ENCODE measurements around the gene GYS2. TPM values are rescaled to one million over a fixed set of nuclear protein-coding genes. Genes with fewer than 3 reads are reported as not detected.

The GYS2 gene
- total RNA-seq, result not detected in 2 replicates

GRCh38 chr12:21604245-21605101, at the start of gene GYS2:
Gene GYS2, minus strand, starts transcription at chr12:21604847. Its CDS starts 255 bp downstream, at chr12:21604592.

GRCh38 chr12:21526053-21526452, 78.6 kb downstream of the GYS2 start, which contains the start of gene SPX:
Gene SPX, plus strand, starts transcription at chr12:21526296. Its CDS starts 177 bp downstream, at chr12:21526473.

GRCh38 chr12:21501258-21502163, 103.1 kb downstream of the GYS2 start, which contains the start of the genes GOLT1B and RECQL:
Gene GOLT1B, plus strand, starts transcription at chr12:21501789. Its CDS starts 135 bp downstream, at chr12:21501924.
Gene RECQL, minus strand, starts transcription at chr12:21501635. Its CDS starts 2,065 bp downstream, at chr12:21499570.

Other genes with a start within 250 kb of the GYS2 start
- not detected in 2 replicates for gene IAPP, start 231.9 kb downstream of the GYS2 start, total RNA-seq
- 3.6 and 12.8 TPM in 2 replicates for gene PYROXD1, start 167.2 kb downstream of the GYS2 start, total RNA-seq
- gene RECQL, start 103.2 kb downstream of the GYS2 start, total RNA-seq, result 80.9 and 135 TPM in 2 replicates
- gene GOLT1B, start 103.1 kb downstream of the GYS2 start, total RNA-seq, result 17.5 and 24.6 TPM in 2 replicates
- 0.06 and 0.16 TPM in 2 replicates for gene SPX, start 78.6 kb downstream of the GYS2 start, total RNA-seq
- gene LDHB, start 53.0 kb upstream of the GYS2 start, total RNA-seq, result 468 and 482 TPM in 2 replicates
- gene KCNJ8, start 169.9 kb upstream of the GYS2 start, total RNA-seq, result 0.16 TPM in 1 of 2 replicates, not detected in the other

All from bladder microvascular endothelial cell (primary cell).